ENCODE measurements around the gene SLC47A1.

DNA sequence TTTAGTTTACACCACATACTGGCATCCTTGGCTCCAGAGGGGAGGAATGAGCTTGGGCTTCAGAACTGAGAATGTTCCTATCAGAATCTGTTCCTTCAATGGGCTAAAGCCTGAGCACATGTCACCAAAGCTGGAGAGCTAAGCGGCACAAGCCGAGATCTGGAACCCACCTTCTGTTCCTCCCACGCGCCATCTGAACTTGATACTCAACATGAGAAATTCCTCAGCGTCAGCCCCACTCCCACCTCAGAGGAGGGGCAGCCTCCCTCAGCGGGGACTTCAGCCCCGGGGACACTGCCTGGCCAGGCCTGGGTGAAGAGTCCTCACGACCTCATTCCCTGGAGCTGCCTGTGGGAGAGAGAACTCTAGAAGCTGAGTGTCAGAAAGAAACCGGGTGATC lies 22.8 kb upstream of the SLC47A1 start:
- TF ChIP-seq, protein P1, sequence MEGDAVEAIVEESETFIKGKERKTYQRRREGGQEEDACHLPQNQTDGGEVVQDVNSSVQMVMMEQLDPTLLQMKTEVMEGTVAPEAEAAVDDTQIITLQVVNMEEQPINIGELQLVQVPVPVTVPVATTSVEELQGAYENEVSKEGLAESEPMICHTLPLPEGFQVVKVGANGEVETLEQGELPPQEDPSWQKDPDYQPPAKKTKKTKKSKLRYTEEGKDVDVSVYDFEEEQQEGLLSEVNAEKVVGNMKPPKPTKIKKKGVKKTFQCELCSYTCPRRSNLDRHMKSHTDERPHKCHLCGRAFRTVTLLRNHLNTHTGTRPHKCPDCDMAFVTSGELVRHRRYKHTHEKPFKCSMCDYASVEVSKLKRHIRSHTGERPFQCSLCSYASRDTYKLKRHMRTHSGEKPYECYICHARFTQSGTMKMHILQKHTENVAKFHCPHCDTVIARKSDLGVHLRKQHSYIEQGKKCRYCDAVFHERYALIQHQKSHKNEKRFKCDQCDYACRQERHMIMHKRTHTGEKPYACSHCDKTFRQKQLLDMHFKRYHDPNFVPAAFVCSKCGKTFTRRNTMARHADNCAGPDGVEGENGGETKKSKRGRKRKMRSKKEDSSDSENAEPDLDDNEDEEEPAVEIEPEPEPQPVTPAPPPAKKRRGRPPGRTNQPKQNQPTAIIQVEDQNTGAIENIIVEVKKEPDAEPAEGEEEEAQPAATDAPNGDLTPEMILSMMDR (IDR thresholded peaks at IDR 0.05): no peak
- TF ChIP-seq POLR2AphosphoS5 (IDR thresholded peaks at IDR 0.05) (no peak), POLR2A (IDR thresholded peaks at IDR 0.05) (no peak)
